GM19455 (cell line): ENCODE results near the gene C1QA.

ENCODE experiments used
- ATAC-seq: cut with Tn5 transposase; IDR thresholded peaks from one replicate; pipeline ENCODE4 v1.9.1; 2021; ENCODE audit not compliant: unreplicated experiment

Gene C1QA

GRCh38 chr1:22636353-22636752 is at the start of gene C1QA:
Gene C1QA (plus strand): TSS chr1:22636628. CDS start chr1:22637617, 989 bp downstream.
- ATAC-seq: no peak

GRCh38 chr1:22587247-22587646 is 49.2 kb upstream of the C1QA start:
- no peak for ATAC-seq

- ATAC-seq: no peak
These were observed 47.5 kb upstream of the C1QA start for GRCh38 chr1:22588899-22589422.

GRCh38 chr1:22591576-22591975 is 44.9 kb upstream of the C1QA start:
- ATAC-seq: no peak

DNA sequence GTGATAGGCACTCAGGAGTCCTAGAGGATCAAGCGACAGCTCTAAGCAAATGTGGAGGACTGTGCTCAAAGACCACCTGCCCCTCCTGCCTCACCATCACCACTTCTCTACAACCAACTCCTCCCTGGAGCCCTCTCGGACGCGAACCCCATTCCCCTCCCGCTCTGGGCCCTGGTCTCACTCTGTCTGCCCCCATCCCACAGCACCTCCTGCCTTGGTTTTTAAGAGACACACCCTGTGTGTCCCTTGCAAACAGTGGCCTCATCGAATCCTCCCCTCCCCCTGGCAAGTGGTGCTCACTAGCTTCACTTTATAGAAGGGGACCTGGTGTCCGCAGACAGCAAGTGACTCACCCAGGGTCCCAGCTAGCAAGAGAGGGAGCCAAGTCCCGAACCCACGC is 44.4 kb upstream of the C1QA start:
- no peak for ATAC-seq

GRCh38 chr1:22592919-22593790 is 43.3 kb upstream of the C1QA start:
- no peak for ATAC-seq

- no peak for ATAC-seq
These were observed 42.0 kb upstream of the C1QA start for GRCh38 chr1:22594396-22594795.

DNA sequence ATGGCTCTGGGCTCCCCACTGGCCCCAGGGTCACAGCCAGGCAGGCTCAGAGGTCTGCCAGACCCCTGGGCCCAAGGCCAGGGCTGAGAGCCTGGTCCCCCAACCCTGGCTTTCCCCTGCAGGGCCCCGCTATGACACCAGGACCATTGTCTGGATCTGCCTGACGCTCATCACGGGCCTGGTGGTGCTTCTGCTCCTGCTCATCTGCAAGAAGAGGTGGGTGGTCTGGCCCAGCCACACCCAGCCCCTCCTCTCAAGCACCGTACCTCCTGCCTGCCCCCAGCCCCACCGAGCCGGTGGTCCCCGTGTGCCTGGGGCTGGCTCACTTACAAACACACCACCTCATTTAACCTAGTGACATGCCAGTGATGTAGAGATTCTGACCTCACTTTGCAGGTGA is 41.3 kb upstream of the C1QA start:
- ATAC-seq: no peak

DNA sequence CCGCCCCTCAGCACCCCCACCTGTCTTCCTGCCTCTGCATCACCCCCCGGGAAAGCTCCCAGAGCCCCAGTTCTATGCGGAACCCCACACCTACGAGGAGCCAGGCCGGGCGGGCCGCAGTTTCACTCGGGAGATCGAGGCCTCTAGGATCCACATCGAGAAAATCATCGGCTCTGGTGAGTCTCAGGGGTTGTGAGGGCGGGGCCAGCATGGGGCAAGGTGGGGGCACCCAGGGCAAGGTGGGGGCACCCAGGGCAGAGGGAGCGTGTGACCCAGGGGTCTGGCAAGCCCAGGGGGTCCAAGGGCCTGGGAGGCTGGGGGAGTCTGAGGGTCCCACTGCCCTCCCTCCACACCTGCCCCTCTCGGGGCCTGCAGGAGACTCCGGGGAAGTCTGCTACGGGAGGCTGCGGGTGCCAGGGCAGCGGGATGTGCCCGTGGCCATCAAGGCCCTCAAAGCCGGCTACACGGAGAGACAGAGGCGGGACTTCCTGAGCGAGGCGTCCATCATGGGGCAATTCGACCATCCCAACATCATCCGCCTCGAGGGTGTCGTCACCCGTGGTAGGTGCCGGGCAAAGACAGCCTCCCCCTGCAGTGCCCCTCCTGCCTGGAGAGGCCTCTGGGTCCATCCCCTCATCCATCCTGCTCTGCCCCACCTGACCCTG is 39.0 kb upstream of the C1QA start:
- no peak for ATAC-seq

- ATAC-seq: no peak
These were observed 38.4 kb upstream of the C1QA start for GRCh38 chr1:22597996-22598395.

- ATAC-seq: no peak
These were observed 37.7 kb upstream of the C1QA start for GRCh38 chr1:22598736-22599135.

GRCh38 chr1:22600071-22600816 is 36.2 kb upstream of the C1QA start:
- ATAC-seq: no peak

GRCh38 chr1:22600817-22601605 is 35.4 kb upstream of the C1QA start:
- ATAC-seq: no peak

DNA sequence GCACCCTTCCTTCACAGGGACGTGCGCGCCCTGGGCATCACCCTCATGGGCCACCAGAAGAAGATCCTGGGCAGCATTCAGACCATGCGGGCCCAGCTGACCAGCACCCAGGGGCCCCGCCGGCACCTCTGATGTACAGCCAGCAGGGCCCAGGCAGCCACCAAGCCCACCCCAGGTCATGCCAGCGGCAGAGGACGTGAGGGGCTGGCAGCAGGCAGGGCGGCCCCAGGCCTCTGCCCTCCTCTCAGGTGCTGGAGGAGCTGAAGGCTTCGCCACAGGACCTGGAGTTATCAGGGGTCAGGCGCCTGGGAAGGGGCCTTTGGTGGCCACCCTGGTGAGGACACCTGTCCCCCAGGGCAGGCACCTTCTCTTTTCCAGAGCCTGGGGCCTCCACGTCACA is 34.8 kb upstream of the C1QA start:
- no peak for ATAC-seq

DNA sequence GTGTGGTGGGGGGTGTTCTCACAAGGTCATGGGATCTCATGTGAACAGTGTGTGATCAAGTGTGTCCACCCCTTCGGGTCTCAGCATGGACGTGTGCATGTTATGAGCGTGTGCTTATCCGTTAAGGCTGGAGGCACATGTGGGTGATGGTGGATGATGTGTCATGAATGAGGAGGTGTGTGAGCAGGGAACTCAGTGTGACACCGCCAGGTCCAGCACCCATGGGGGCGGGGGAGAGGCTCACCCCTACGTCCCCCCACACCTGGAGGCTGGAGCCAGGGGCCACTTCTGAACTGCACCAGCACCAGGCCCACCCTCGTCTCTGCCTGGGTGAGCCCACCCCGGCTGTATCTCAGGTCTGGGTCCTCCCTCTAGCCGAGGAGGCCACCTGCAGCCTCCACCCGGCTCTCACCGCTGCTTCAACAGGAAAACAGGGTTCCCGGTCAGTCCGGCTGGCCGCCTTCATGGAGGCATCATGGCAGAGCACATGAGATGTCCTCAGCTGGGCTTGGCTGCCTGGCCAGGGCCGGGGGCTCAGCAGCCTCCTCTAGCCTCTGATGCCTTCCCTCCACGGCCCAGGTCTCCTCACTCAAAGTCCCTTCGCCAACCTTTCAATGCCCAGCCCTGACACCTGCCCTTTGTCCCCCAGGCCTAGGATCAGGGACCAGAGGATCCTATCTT is 34.2 kb upstream of the C1QA start:
- no peak for ATAC-seq

DNA sequence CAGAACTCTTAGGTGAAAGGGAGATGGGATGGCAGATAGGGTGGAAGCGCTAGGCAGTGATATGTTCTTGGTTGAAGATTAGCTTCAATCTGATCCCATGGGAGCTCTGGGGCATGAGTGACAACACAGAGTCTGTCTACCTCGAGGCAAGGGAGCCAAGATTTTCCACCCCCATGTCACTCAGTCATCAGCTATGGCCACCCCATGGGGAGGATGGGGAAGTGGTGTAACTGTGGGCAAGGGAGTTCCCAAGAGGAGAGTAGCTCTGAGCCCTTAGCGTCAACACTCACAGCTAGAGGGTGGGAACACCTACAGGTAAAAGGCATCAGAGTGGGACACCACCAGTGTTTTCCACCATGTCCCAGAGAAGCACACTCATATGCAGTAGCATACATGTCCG is 30.3 kb upstream of the C1QA start:
- no peak for ATAC-seq

DNA sequence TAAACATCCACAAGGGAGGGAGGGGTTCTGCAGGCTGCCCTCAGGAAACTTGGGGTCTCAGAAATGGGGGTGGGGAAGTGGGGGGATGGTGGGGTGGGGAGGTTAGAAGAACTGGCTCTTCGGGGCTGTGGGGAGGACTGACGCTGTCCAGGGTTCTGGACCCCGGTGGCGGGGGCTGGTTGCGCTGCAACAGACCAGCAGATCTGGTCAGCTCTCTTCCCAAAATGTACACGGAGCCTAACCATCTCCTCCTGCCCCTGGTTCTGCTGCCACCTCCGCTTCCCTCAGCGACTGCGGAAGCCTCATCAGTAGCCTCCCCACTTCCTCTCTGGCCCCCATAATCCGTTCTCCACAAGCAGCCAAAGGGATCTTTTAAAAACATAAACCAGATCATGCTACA is 29.3 kb upstream of the C1QA start:
- ATAC-seq: no peak

DNA sequence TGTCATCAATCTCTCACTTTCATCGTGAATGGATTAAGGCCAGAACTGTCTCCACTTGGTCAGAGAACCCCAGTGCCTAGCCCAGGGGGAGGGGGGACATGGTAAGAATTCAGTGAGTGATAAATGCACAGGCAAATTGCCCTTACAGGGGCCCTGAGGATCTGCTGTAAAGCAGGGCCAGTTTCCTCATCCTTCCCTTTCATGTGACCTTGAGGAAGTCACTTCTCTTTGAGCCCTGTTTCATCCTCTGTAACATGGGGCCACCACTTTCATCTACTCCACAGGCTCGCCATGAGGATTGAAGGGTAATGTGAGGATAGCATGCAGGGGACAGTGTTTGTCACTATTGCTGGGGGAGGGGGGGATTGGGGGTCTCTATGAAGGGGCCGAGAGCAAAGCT is 28.1 kb upstream of the C1QA start:
- no peak for ATAC-seq

- ATAC-seq: no peak
These were observed 27.1 kb upstream of the C1QA start for GRCh38 chr1:22609291-22609690.

- ATAC-seq: no peak
These were observed 24.9 kb upstream of the C1QA start for GRCh38 chr1:22611530-22611947.
